ENCODE results near the gene UCK2. TPM values are rescaled to one million over a fixed set of nuclear protein-coding genes. Genes with fewer than 3 reads are reported as not detected.

The UCK2 gene
- polyA plus RNA-seq, 3 donors, result 12.4 to 15.4 (median 12.8) TPM

GRCh38 chr1:165823552-165824268, 3.7 kb upstream of the UCK2 start:
- peaks cover 0 to 2% (median 0%) of the 10 kb centered on the region in 3 donors for H3K27me3 Mint-ChIP-seq (ENCODE audit: low read depth in 3 of 3)
- WGBS (ENCODE audit: insufficient coverage), result 89% methylated on average over 3 of the region's 4 CpGs
- intact Hi-C loops (cut with micrococcal nuclease), result loop anchor here (10.0 kb wide), 2 partner anchors 49 to 51 kb away; no protein-coding TSS in a partner anchor

GRCh38 chr1:165824269-165824643, 3.2 kb upstream of the UCK2 start:
- no peak overlapping the region for H3K9ac ChIP-seq (ENCODE audit: insufficient read depth, low read length, poor library complexity, severe bottlenecking)
- no peaks in the 10 kb centered on the region for H3K27me3 ChIP-seq (ENCODE audit: control insufficient read depth in 2 of 2, insufficient read depth in 2 of 2, low read length in 2 of 2)
- Mint-ChIP-seq H3K27ac (no peak overlapping the region), H3K4me3 (no peak overlapping the region), H3K27me3 (ENCODE audit: low read depth in 3 of 3) (peaks cover 0 to 3% (median 0%) of the 10 kb centered on the region in 3 donors), H3K36me3 (no peaks in the 10 kb centered on the region), H3K9me3 (no peaks in the 10 kb centered on the region), H3K4me1 (peaks cover 14% of the 10 kb centered on the region)
- no peak for DNase-seq
- no peak for TF ChIP-seq CTCF (IDR thresholded peaks at IDR 0.05)
- H3K4me2 ChIP-seq (replicated peaks; ENCODE audit: extremely low read depth, low read length, poor library complexity, severe bottlenecking), result no peak overlapping the region
- WGBS (ENCODE audit: insufficient coverage), result no CpG with 5 or more reads among the region's 1 CpG
- H3K4me1 ChIP-seq (ENCODE audit: control insufficient read depth in 1 of 2, insufficient read depth in 2 of 2, low read length in 2 of 2), result peaks cover 11 to 16% of the 10 kb centered on the region in 2 donors
- no peak overlapping the region for H2AFZ ChIP-seq (ENCODE audit: insufficient read depth, low read depth, low read length, poor library complexity, severe bottlenecking)
- no peaks in the 10 kb centered on the region for H3K9me3 ChIP-seq (replicated peaks in 1 of 2; ENCODE audit: control insufficient read depth in 1 of 2, insufficient read depth in 1 of 2, low read length in 2 of 2)
- H3K27ac ChIP-seq (ENCODE audit: low read depth in 1 of 2, low read length in 2 of 2), result no peak overlapping the region
- no peak overlapping the region for H3K4me3 ChIP-seq (replicated peaks in 1 of 3; ENCODE audit: low read depth in 2 of 3, low read length in 3 of 3)
- intact Hi-C loops (cut with micrococcal nuclease), result loop anchor here (10.0 kb wide), 2 partner anchors 49 to 51 kb away; no protein-coding TSS in a partner anchor
- H3K79me2 ChIP-seq (ENCODE audit: insufficient read depth, low read length), result peaks cover 29% of the 10 kb centered on the region
- no peaks in the 10 kb centered on the region for H3K36me3 ChIP-seq (replicated peaks in 1 of 2; ENCODE audit: control insufficient read depth in 1 of 2, insufficient read depth in 2 of 2, low read length in 2 of 2)
- H4K20me1 ChIP-seq (ENCODE audit: insufficient read depth, low read length), result no peaks in the 10 kb centered on the region

More at GRCh38 chr1:165823552-165824268, 3.7 kb upstream of the UCK2 start:
- Mint-ChIP-seq H3K9me3 (no peaks in the 10 kb centered on the region), H3K4me1 (peaks cover 8% of the 10 kb centered on the region), H3K27ac (no peak overlapping the region), H3K36me3 (no peaks in the 10 kb centered on the region), H3K4me3 (no peak overlapping the region)
- H3K79me2 ChIP-seq (ENCODE audit: insufficient read depth, low read length), result peaks cover 24% of the 10 kb centered on the region
- no peaks in the 10 kb centered on the region for H4K20me1 ChIP-seq (ENCODE audit: insufficient read depth, low read length)
- H3K4me3 ChIP-seq (replicated peaks in 1 of 3; ENCODE audit: low read depth in 2 of 3, low read length in 3 of 3), result no peak overlapping the region
- H3K36me3 ChIP-seq (replicated peaks in 1 of 2; ENCODE audit: control insufficient read depth in 1 of 2, insufficient read depth in 2 of 2, low read length in 2 of 2), result no peaks in the 10 kb centered on the region
- no peaks in the 10 kb centered on the region for H3K27me3 ChIP-seq (ENCODE audit: control insufficient read depth in 2 of 2, insufficient read depth in 2 of 2, low read length in 2 of 2)
- H3K9me3 ChIP-seq (replicated peaks in 1 of 2; ENCODE audit: control insufficient read depth in 1 of 2, insufficient read depth in 1 of 2, low read length in 2 of 2), result no peaks in the 10 kb centered on the region
- peaks cover 7 to 11% of the 10 kb centered on the region in 2 donors for H3K4me1 ChIP-seq (ENCODE audit: control insufficient read depth in 1 of 2, insufficient read depth in 2 of 2, low read length in 2 of 2)
- no peak for DNase-seq
- TF ChIP-seq CTCF (IDR thresholded peaks at IDR 0.05), result no peak
- no peak overlapping the region for H3K9ac ChIP-seq (ENCODE audit: insufficient read depth, low read length, poor library complexity, severe bottlenecking)
- H3K4me2 ChIP-seq (replicated peaks; ENCODE audit: extremely low read depth, low read length, poor library complexity, severe bottlenecking), result no peak overlapping the region
- no peak overlapping the region for H3K27ac ChIP-seq (ENCODE audit: low read depth in 1 of 2, low read length in 2 of 2)
- H2AFZ ChIP-seq (ENCODE audit: insufficient read depth, low read depth, low read length, poor library complexity, severe bottlenecking), result no peak overlapping the region

Measured in CD14-positive monocyte (primary cell).